GM19468 (cell line): ENCODE results near the gene DENND2A.
"Not testable (repeated sequence)": the region's sequence is repeated elsewhere in the genome, so short reads cannot be mapped to it uniquely, and the experiment has no call there.

Experiments used
- ATAC-seq: cut with Tn5 transposase; IDR thresholded peaks from one replicate; pipeline ENCODE4 v1.9.1; 2021; ENCODE audit warnings: mild to moderate bottlenecking, moderate library complexity, moderate number of reproducible peaks; ENCODE audit not compliant: unreplicated experiment; ENCODE audit errors: extremely low read depth

DENND2A gene

GRCh38 chr7:140673774-140674155 lies 33.2 kb upstream of the DENND2A start:
- no peak for ATAC-seq

GRCh38 chr7:140673063-140673773 lies 32.6 kb upstream of the DENND2A start:
- peak; percentile 37 for ATAC-seq

GRCh38 chr7:140672382-140673062 lies 31.9 kb upstream of the DENND2A start, which contains the start of gene ADCK2:
ADCK2 (plus strand) TSS chr7:140672945; CDS start chr7:140673331, 386 bp downstream.
- no peak for ATAC-seq

GRCh38 chr7:140671966-140672365 lies 31.4 kb upstream of the DENND2A start:
- ATAC-seq: no peak

GRCh38 chr7:140670343-140670935 lies 29.8 kb upstream of the DENND2A start:
- ATAC-seq: no peak

- not testable (repeated sequence) for ATAC-seq
Measured at GRCh38 chr7:140669862-140670261, 29.2 kb upstream of the DENND2A start.

GRCh38 chr7:140669352-140669751 lies 28.7 kb upstream of the DENND2A start:
- no peak for ATAC-seq

GRCh38 chr7:140668641-140669040 lies 28.0 kb upstream of the DENND2A start:
- no peak for ATAC-seq

GRCh38 chr7:140667476-140667875 lies 26.9 kb upstream of the DENND2A start:
- no peak for ATAC-seq

- ATAC-seq: not testable (repeated sequence)
Measured at GRCh38 chr7:140662938-140663337, 22.3 kb upstream of the DENND2A start.

GRCh38 chr7:140661124-140661523 lies 20.5 kb upstream of the DENND2A start:
- ATAC-seq: no peak

GRCh38 chr7:140659856-140660255 lies 19.2 kb upstream of the DENND2A start:
- ATAC-seq: no peak

GRCh38 chr7:140657891-140658290 lies 17.3 kb upstream of the DENND2A start:
- ATAC-seq: no peak

GRCh38 chr7:140656548-140657515 lies 16.2 kb upstream of the DENND2A start:
- peak; percentile 81 for ATAC-seq

GRCh38 chr7:140655511-140656408 lies 15.1 kb upstream of the DENND2A start:
- ATAC-seq: no peak

GRCh38 chr7:140654661-140655060 lies 14.0 kb upstream of the DENND2A start:
- no peak for ATAC-seq

GRCh38 chr7:140654109-140654387 lies 13.4 kb upstream of the DENND2A start:
- ATAC-seq: no peak

GRCh38 chr7:140653319-140654108 lies 12.9 kb upstream of the DENND2A start:
- ATAC-seq: no peak

GRCh38 chr7:140650367-140650766 lies 9.8 kb upstream of the DENND2A start:
- ATAC-seq: no peak
